Measurements from ENCODE around the gene ATF7IP2.

The ATF7IP2 gene

GRCh38 chr16:10526962-10527361 lies 141.1 kb downstream of the ATF7IP2 start:
- no peak for TF ChIP-seq CTCF (IDR thresholded peaks at IDR 0.05; ENCODE audit: insufficient read depth, low read length, missing control alignments)
- H3K4me3 ChIP-seq (ENCODE audit: low read depth, low read length), result no peak overlapping the region
- ChIA-PET CTCF (interaction anchor here (1.0 kb wide), 1 partner anchor 209 kb away, joined by 3 read pairs; no protein-coding TSS in a partner anchor), POLR2A (no interaction called here)
- no peak for DNase-seq (ENCODE audit: low read depth, low spot score)

- CTCF ChIA-PET, result interaction anchor here (1.7 to 6.4 kb wide), 2 partner anchors 7 to 390 kb away, joined by 5 to 39 read pairs; no protein-coding TSS in a partner anchor
- POLR2A ChIA-PET, result no interaction called here
- no peak overlapping the region for H3K4me3 ChIP-seq (ENCODE audit: low read depth, low read length)
- TF ChIP-seq CTCF (IDR thresholded peaks at IDR 0.05; ENCODE audit: insufficient read depth, low read length, missing control alignments), result no peak
- no peak for DNase-seq (ENCODE audit: low read depth, low spot score)
Observed at GRCh38 chr16:10528635-10529034, 142.8 kb downstream of the ATF7IP2 start.

- POLR2A ChIA-PET, result no interaction called here
Observed at GRCh38 chr16:10529895-10530669, 144.2 kb downstream of the ATF7IP2 start.

GRCh38 chr16:10530685-10531084 lies 144.8 kb downstream of the ATF7IP2 start:
- CTCF ChIA-PET, result interaction anchor here (1.0 to 6.4 kb wide), 2 partner anchors 9 to 205 kb away, joined by 4 to 39 read pairs; no protein-coding TSS in a partner anchor
- H3K4me3 ChIP-seq (ENCODE audit: low read depth, low read length), result no peak overlapping the region
- no peak for TF ChIP-seq CTCF (IDR thresholded peaks at IDR 0.05; ENCODE audit: insufficient read depth, low read length, missing control alignments)
- POLR2A ChIA-PET, result no interaction called here
- no peak for DNase-seq (ENCODE audit: low read depth, low spot score)

More at GRCh38 chr16:10529895-10530669, 144.2 kb downstream of the ATF7IP2 start:
- DNase-seq (ENCODE audit: low read depth, low spot score), result no peak
- no peak for TF ChIP-seq CTCF (IDR thresholded peaks at IDR 0.05; ENCODE audit: insufficient read depth, low read length, missing control alignments)
- H3K4me3 ChIP-seq (ENCODE audit: low read depth, low read length), result no peak overlapping the region
- CTCF ChIA-PET, result interaction anchor here (1.0 to 6.4 kb wide), 4 partner anchors 9 to 389 kb away, joined by 3 to 39 read pairs (median 4); no protein-coding TSS in a partner anchor

- ChIA-PET CTCF (interaction anchor here (6.4 kb wide), 1 partner anchor 10 kb away, joined by 39 read pairs; no protein-coding TSS in a partner anchor), POLR2A (no interaction called here)
- TF ChIP-seq CTCF (IDR thresholded peaks at IDR 0.05; ENCODE audit: insufficient read depth, low read length, missing control alignments), result no peak
- no peak for DNase-seq (ENCODE audit: low read depth, low spot score)
- H3K4me3 ChIP-seq (ENCODE audit: low read depth, low read length), result no peak overlapping the region
Observed at GRCh38 chr16:10531582-10531981, 145.7 kb downstream of the ATF7IP2 start.

All from AG04449 (cell line).